Left ventricle myocardium inferior (tissue), 1 donor: ENCODE results near the gene DLGAP4. TPM values are rescaled to one million over a fixed set of nuclear protein-coding genes. Genes with fewer than 3 reads are reported as not detected.
"Not testable (repeated sequence)": the region's sequence is repeated elsewhere in the genome, so short reads cannot be mapped to it uniquely, and the experiment has no call there.

ENCODE experiments used
- DNase-seq: peaks from one replicate; pipeline ENCODE4 v3.0.0-alpha.2; 2020
- H3K27ac ChIP-seq: fragments of 200-600 bp; replicated peaks from 2 replicates; pipeline ENCODE4 v1.8.0; 2021
- H3K27me3 ChIP-seq: fragments of 200-600 bp; 2 replicates; pipeline ENCODE4 v1.8.0; 2021; ENCODE audit warnings: low read depth
- H3K36me3 ChIP-seq: fragments of 200-600 bp; 2 replicates; pipeline ENCODE4 v1.8.0; 2021
- H3K4me1 ChIP-seq: fragments of 200-600 bp; 2 replicates; pipeline ENCODE4 v1.8.0; 2021
- H3K4me3 ChIP-seq: fragments of 200-600 bp; 2 replicates; pipeline ENCODE4 v1.8.0; 2021; ENCODE audit warnings: mild to moderate bottlenecking, moderate library complexity
- H3K9me3 ChIP-seq: fragments of 200-600 bp; replicated peaks from 2 replicates; pipeline ENCODE4 v1.8.0; 2021
- intact Hi-C: fragments of 100-400 bp; cut with micrococcal nuclease; formaldehyde crosslinking; loops from one replicate; pipeline ENCODE4 v1.11.0; 2022
- total RNA-seq: library from RNA; stranded (reverse); fragmentation: NEBNext Ultra II Directional; extraction: Animal tissue kit (Norgen Biotek cat#: 25700); gene quantifications from one replicate; pipeline ENCODE4 v1.2.1, GENCODE V29; 2021
- TF ChIP-seq, protein P1 (sequence below): fragments of 200-600 bp; IDR thresholded peaks from 2 replicates; pipeline ENCODE4 v1.8.0; 2021; ENCODE audit warnings: antibody characterized with exemption, mild to moderate bottlenecking, borderline replicate concordance
- donor health status: DM: no; HTN: yes; CAD: no; lungs with severe emphysema.

The DLGAP4 gene
- total RNA-seq, 1 donor from 2014 or later, result 51.7 TPM

DNA sequence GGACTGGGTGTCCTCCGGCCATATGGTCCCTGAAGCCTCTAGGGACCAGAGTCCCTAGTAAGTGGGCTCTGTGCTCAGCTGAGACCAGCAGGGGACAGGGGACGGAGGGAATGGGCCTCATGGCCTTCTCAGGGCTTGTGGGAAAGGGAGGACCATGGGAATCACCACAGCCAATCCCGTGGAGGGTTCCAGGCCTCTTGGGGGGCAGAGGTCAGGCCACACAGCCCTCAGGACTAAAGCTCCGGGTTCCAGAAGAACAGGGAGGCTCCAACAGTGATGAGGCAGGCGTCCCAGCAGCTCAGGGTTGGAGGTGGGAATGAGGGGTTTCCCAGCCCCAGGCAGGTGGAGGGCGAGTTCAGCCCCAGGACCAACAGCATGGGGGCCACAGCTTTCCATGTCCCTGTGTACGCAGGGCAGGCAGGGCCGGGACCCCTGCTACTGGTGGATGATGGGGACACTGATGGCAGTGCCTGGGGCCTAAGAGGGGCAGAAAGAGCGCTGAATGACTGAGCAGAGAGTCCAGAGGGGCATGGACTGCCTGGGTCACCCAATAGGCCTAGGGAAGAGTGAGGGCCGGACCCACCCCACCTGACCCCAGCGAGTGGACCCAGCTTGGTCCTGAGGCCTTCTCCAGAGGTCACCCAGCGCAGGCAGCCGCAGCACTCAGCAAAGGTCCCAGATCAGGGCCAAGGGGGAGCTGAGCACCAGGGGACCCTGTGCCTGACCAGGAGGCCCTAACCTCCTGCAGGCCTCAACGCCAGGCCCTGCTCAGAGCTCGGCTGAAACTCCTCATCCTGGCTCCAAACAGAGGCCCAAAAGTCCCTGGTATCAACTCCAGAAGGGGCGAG lies 244.0 kb downstream of the DLGAP4 start:
- TF ChIP-seq, protein P1, sequence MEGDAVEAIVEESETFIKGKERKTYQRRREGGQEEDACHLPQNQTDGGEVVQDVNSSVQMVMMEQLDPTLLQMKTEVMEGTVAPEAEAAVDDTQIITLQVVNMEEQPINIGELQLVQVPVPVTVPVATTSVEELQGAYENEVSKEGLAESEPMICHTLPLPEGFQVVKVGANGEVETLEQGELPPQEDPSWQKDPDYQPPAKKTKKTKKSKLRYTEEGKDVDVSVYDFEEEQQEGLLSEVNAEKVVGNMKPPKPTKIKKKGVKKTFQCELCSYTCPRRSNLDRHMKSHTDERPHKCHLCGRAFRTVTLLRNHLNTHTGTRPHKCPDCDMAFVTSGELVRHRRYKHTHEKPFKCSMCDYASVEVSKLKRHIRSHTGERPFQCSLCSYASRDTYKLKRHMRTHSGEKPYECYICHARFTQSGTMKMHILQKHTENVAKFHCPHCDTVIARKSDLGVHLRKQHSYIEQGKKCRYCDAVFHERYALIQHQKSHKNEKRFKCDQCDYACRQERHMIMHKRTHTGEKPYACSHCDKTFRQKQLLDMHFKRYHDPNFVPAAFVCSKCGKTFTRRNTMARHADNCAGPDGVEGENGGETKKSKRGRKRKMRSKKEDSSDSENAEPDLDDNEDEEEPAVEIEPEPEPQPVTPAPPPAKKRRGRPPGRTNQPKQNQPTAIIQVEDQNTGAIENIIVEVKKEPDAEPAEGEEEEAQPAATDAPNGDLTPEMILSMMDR, result no peak
- peaks cover 63% of the 10 kb centered on the region for H3K4me1 ChIP-seq
- no peaks in the 10 kb centered on the region for H3K9me3 ChIP-seq
- intact Hi-C loops, result no loop called here
- DNase-seq, result peak; percentile 53
- peaks cover 44% of the 10 kb centered on the region for H3K36me3 ChIP-seq
- no peak overlapping the region for H3K4me3 ChIP-seq
- H3K27ac ChIP-seq, result peak overlapping the region; percentile 76
- no peaks in the 10 kb centered on the region for H3K27me3 ChIP-seq

GRCh38 chr20:36550790-36551299 lies 244.7 kb downstream of the DLGAP4 start:
- peaks cover 37% of the 10 kb centered on the region for H3K36me3 ChIP-seq
- TF ChIP-seq, protein P1, result no peak
- no peak for DNase-seq
- H3K9me3 ChIP-seq, result no peaks in the 10 kb centered on the region
- H3K4me3 ChIP-seq, result no peak overlapping the region
- H3K27me3 ChIP-seq, result no peaks in the 10 kb centered on the region
- intact Hi-C loops, result no loop called here
- H3K4me1 ChIP-seq, result peaks cover 57% of the 10 kb centered on the region
- peak overlapping the region; percentile 76 for H3K27ac ChIP-seq

- no peak overlapping the region for H3K27ac ChIP-seq
- H3K4me1 ChIP-seq, result peaks cover 22% of the 10 kb centered on the region
- no peaks in the 10 kb centered on the region for H3K27me3 ChIP-seq
- intact Hi-C loops, result no loop called here
- no peak overlapping the region for H3K4me3 ChIP-seq
- TF ChIP-seq, protein P1, result no peak
- no peaks in the 10 kb centered on the region for H3K36me3 ChIP-seq
- no peaks in the 10 kb centered on the region for H3K9me3 ChIP-seq
- DNase-seq, result no peak
These were observed 249.1 kb downstream of the DLGAP4 start for GRCh38 chr20:36555248-36555647.

- intact Hi-C loops, result no loop called here
- TF ChIP-seq, protein P1, result no peak
These were observed 256.6 kb downstream of the DLGAP4 start for GRCh38 chr20:36562724-36563123.

DNA sequence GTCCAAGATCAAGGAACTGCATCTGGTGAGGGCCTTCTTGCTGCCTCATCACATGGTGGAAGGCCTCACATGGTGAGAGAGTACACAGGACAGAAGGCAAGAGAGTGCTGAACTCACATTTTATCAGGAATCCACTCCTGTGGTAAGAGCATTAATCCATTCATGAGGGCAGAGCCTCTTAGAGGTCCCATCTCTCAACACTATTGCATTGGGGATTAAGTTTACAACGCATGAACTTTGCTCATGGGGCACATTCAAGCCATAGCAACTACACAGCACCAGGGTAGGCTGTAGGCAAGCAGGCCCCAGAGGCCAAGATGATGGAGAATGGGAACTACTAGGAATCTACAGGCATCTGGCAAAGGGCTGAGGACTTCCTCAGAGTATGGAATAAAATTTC lies 257.2 kb downstream of the DLGAP4 start:
- TF ChIP-seq, protein P1, result no peak
- Histone ChIP-seq H3K27ac (no peak overlapping the region), H3K27me3 (no peaks in the 10 kb centered on the region), H3K9me3 (peaks cover 13% of the 10 kb centered on the region), H3K4me3 (no peak overlapping the region), H3K4me1 (no peaks in the 10 kb centered on the region), H3K36me3 (no peaks in the 10 kb centered on the region)
- intact Hi-C loops, result no loop called here
- no peak for DNase-seq

More at GRCh38 chr20:36562724-36563123, 256.6 kb downstream of the DLGAP4 start:
- no peaks in the 10 kb centered on the region for H3K27me3 ChIP-seq
- no peaks in the 10 kb centered on the region for H3K4me1 ChIP-seq
- DNase-seq, result no peak
- H3K4me3 ChIP-seq, result no peak overlapping the region
- no peaks in the 10 kb centered on the region for H3K36me3 ChIP-seq
- H3K27ac ChIP-seq, result no peak overlapping the region
- peaks cover 13% of the 10 kb centered on the region for H3K9me3 ChIP-seq

GRCh38 chr20:36564078-36564725 lies 258.1 kb downstream of the DLGAP4 start:
- H3K36me3 ChIP-seq, DNase-seq, H3K4me1 ChIP-seq, H3K27me3 ChIP-seq, intact Hi-C loops, H3K27ac ChIP-seq, H3K4me3 ChIP-seq: not testable (repeated sequence)
- H3K9me3 ChIP-seq, result peaks cover 13% of the 10 kb centered on the region

DNA sequence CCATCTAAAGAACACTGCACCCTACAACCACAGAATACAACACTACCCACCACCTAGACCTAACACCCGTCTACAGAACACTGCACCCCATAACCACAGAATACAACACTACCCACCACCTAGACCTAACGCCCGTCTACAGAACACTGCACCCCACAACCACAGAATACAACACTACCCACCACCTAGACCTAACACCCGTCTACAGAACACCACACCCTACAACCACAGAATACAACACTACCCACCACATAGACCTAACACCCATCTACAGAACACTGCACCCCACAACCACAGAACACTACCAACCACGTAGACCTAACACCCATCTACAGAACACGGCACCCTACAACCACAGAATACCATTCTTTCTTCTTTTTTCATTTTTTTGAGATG lies 258.6 kb downstream of the DLGAP4 start:
- H3K27me3 ChIP-seq, H3K27ac ChIP-seq, H3K4me3 ChIP-seq, DNase-seq, H3K4me1 ChIP-seq, H3K36me3 ChIP-seq, intact Hi-C loops: not testable (repeated sequence)
- peaks cover 13% of the 10 kb centered on the region for H3K9me3 ChIP-seq
